ENCODE measurements around the gene EPS8L2. TPM values are rescaled to one million over a fixed set of nuclear protein-coding genes. Genes with fewer than 3 reads are reported as not detected.

The EPS8L2 gene
- total and polyA plus RNA-seq, 10 of the 15 experiments (the other 5 are each of a cell fraction or from before 2014, with no cell fraction given): 0.76 to 20.0 (median 9.7) TPM

DNA sequence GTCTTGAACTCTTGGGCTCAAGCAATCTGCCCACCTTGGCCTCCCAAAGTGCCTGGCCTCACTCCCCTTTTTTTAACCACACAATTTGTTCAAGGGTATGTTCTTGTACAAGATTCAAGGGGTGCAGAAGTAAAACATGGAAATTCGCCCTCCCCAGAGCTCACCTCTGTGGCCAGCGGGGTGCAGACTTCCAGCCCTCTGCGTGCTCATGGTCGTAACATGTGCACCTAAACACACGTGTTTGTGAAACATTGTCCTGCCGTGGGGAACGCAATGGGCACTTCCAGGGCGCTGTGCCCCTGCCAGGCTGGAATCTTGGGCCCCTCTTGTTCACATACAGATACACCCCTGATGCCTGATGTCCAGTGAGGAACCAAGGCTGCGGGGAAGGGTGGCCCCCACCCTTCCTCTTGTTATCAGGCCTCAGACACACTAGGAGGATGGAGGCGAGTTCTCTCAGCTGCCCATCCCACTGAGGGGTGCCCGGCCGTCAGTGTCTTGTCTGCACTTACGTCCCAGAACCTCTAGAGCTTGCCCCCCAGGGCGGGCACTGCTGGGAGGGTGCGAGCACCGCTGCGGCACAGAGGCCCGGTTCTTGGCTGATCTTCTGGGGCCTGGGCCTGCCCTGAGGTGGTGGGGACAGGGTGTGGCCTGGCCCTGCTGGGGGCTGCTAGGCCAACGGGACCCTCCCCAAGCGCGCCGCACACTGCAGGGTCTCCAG is 4.1 kb upstream of the EPS8L2 start:
- Histone ChIP-seq H3K79me2 (ENCODE audit: control insufficient read depth, insufficient read depth, low read length) (peaks cover 4% of the 10 kb centered on the region), H3K4me3 (no peak overlapping the region), H2AFZ (ENCODE audit: control insufficient read depth, low read depth, low read length) (no peak overlapping the region), H3K27ac (ENCODE audit: control insufficient read depth, insufficient read depth) (no peak overlapping the region), H3K9ac (ENCODE audit: control insufficient read depth, insufficient read depth, low read length) (no peak overlapping the region), H3K9me3 (replicated peaks; ENCODE audit: control insufficient read depth, insufficient read depth, low read length) (no peaks in the 10 kb centered on the region), H4K20me1 (ENCODE audit: control insufficient read depth, insufficient read depth) (no peaks in the 10 kb centered on the region), H3K27me3 (replicated peaks in 1 of 2; ENCODE audit: control insufficient read depth in 2 of 2, insufficient read depth in 2 of 2, low read length in 1 of 2) (no peaks in the 10 kb centered on the region; a peak in 1 of 4 replicates), H3K36me3 (ENCODE audit: control insufficient read depth in 2 of 2, insufficient read depth in 2 of 2, low read length in 1 of 2) (peaks cover 0 to 5% of the 10 kb centered on the region in 2 experiments; a peak in 2 of 4 replicates), H3K4me2 (ENCODE audit: control insufficient read depth, insufficient read depth) (no peak overlapping the region), H3K4me1 (ENCODE audit: control insufficient read depth, insufficient read depth, low read length) (peaks cover 8% of the 10 kb centered on the region)
- FAIRE-seq: no peak
- no peak for DNase-seq (ENCODE audit: low read depth, low spot score)
- no peak for TF ChIP-seq USF1 (IDR thresholded peaks at IDR 0.05; ENCODE audit: borderline replicate concordance, extremely low read length, insufficient read depth, low read depth, low read length)
- TF ChIP-seq, protein P1, sequence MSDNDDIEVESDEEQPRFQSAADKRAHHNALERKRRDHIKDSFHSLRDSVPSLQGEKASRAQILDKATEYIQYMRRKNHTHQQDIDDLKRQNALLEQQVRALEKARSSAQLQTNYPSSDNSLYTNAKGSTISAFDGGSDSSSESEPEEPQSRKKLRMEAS (IDR thresholded peaks at IDR 0.05; ENCODE audit: low read depth, low read length): no peak
- TF ChIP-seq POLR2AphosphoS5 (IDR thresholded peaks at IDR 0.05; ENCODE audit: low read length): no peak
- TF ChIP-seq PML (IDR thresholded peaks at IDR 0.05; ENCODE audit: low read length): no peak
- TF ChIP-seq YBX1 (IDR thresholded peaks at IDR 0.05): no peak
- no peak for TF ChIP-seq IRF5 (IDR thresholded peaks at IDR 0.05; ENCODE audit: borderline replicate concordance)
- TF ChIP-seq MXI1 (IDR thresholded peaks at IDR 0.05; ENCODE audit: low read depth, low read length): no peak
- no peak for TF ChIP-seq BRCA1 (IDR thresholded peaks at IDR 0.05; ENCODE audit: low read depth, low read length)
- no peak for TF ChIP-seq ZNF24 (IDR thresholded peaks at IDR 0.05)
- no peak for TF ChIP-seq RBBP5 (conservative IDR thresholded peaks at IDR 0.05)
- no peak for TF ChIP-seq ZBTB4 (CRISPR knock-in tag; IDR thresholded peaks at IDR 0.05)
- RAD21 ChIA-PET (ENCODE audit: unreplicated experiment): no interaction called here
- POLR2A ChIA-PET: no interaction called here
- ATAC-seq: no peak
- intact Hi-C loops (cut with micrococcal nuclease; ENCODE audit: unreplicated experiment): no loop called here
- WGBS (ENCODE audit: insufficient coverage, insufficient replicate concordance, low lambda C conversion rate, missing lambda C conversion rate): 94% methylated on average over 22 of the region's 22 CpGs
- CTCF ChIA-PET: no interaction called here
- no TSS peak for BruUV-seq (replicated peaks)
- in situ Hi-C loops (cut with MboI): no loop called here
- SMC1A ChIA-PET (ENCODE audit: uncharacterized antibody, unreplicated experiment): no interaction called here

Data from GM12878 (cell line).